GM19351 (cell line): ENCODE data around the gene CFAP299.
A peak's percentile ranks its signal among the peaks of the same experiment; 100 is the strongest.

Experiments
- ATAC-seq: cut with Tn5 transposase; IDR thresholded peaks from one replicate; pipeline ENCODE4 v1.9.1; 2021; ENCODE audit warnings: mild to moderate bottlenecking, moderate library complexity; ENCODE audit not compliant: unreplicated experiment

The CFAP299 gene

DNA sequence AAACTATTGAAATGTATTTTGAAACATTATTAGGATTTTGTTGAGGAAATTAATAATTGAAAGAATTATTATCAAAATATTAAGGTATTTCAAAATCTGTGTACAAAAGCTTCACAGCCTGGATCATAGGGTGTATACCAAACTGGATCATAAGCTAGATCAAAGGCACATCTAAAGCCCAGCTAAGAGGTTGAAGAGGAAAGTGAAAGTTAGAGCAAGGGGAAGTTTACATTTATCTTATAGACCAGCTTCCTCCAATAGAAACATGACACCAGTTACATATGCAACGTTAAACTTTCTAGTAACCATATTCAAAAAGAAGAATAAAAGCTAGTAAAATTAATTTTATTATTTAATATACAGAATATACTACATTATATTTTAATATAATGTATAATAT lies 467.8 kb downstream of the CFAP299 start:
- ATAC-seq: no peak

DNA sequence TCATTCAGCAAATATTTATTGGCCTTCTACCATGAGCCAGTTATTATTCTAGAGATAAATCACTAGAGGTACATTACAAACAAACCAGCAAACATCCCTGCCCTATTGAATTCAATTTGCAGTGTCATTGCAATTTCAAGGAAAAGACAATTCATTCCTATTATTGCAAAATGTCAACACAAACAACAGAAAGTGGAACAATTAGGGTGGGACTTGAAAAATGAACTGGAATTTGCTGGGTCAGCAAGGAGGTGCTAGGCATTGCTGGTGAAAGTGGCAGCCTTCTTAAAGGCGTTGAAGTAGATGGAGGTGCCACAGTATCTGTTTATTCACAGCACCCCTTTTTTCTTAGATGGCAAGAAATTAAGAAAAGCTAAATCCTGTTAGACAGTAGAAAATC lies 470.9 kb downstream of the CFAP299 start:
- no peak for ATAC-seq

DNA sequence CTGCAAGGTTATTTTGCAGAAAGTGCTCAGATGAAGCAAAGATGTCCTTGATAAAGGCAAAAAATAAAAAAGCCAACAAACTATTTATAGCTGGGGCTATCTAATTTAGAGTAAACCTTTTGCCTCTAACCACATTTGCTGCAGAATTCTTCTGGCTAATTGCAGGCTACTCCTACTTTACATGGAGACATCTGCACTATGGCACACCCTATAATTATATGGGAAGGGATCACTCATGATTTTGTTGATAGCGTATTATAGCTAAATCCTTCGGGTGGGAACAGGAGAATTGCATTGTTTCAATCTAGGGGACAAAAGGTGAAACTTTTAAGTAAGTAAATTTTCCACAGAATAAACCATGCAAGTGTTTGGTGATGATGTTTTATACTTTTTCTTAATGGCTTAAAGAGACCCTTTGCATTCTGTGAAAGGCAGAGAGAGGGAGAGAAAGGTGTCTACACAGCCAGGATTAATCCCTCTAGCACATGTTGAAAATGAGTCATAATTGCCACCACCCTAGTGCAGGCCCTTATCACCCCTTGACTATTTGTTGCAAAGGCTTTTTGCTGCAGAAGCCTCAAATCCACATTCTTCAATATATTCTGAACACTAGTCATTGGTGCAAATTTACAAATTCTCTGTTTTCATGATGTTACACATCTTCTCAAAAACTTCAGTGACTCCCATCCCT lies 473.7 kb downstream of the CFAP299 start:
- ATAC-seq: no peak

DNA sequence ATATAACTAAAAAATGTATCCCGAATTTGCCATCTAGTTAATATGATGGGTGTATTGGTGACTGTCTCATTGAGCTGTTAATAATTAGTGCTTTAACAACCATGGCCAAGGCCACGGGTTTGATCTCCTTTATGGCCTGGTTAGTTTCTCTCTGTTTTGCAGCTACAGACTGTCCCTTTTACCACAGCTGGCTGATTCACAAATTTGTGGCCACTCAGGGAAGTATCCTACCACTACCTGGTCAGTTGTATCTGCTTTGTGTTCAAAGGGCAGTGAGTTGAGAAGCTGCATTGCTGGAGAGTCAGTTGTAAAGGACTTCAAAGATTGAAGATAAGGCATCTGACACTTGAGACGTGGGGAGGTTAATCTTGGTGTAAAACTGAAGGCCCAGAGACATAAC lies 475.9 kb downstream of the CFAP299 start:
- no peak for ATAC-seq

- no peak for ATAC-seq
These were observed 476.6 kb downstream of the CFAP299 start for GRCh38 chr4:80812145-80812544.

- ATAC-seq: no peak
These were observed 478.7 kb downstream of the CFAP299 start for GRCh38 chr4:80814266-80814665.

- ATAC-seq: no peak
These were observed 496.1 kb downstream of the CFAP299 start for GRCh38 chr4:80831383-80832361.

DNA sequence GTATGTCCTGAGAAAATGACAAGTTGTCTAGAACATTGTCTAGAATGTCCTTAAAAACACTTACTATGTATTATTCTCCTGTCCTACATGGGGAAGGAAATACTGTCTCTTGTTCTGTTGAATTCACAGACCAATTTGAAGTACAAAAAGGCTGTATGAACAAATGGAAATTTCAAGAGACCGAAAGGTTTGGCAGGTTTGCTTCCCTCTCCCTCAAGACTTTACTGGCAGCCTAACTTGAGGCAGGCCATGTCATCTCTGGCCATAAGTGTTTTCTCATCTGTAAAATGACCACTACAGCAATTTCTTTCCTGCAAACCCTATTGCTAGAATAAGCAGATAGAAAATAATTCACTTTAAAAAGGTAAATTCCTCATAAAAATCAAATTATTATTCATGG lies 503.8 kb downstream of the CFAP299 start:
- ATAC-seq: no peak

- no peak for ATAC-seq
These were observed 504.3 kb downstream of the CFAP299 start for GRCh38 chr4:80839792-80840191.

GRCh38 chr4:80840396-80840795 lies 504.9 kb downstream of the CFAP299 start:
- ATAC-seq: no peak

DNA sequence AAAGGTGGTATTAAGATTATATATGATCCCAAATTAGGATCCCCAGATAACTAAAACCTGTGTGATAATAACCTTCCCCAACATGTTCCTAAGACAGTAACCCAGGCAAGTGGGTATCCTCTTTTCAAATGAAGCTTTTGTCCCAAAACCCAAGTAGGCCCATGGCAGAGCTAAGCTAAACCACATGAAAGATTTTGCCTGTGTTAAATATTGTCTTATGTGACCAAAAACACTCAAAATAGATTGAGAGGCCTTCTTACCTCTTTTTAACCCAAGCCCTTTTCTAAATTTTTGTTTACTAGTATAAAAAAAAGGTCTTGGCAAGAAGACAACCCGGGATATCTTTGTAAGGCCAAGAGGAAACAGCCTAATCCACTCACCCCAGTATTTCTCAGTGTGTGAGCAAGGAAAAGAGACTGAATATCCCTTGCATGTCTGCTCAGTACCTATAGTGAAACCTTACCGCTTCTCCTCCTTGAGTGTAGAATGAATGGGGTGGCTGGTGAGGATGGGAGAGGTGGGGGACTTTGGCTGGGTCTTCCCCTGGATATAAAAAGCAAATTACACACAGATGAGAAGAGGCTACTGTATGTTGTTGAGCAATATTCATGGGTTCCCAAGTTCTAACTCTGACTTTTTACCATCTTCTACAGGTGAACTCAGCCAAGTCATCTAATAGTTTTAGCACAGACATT lies 506.2 kb downstream of the CFAP299 start:
- ATAC-seq: no peak

DNA sequence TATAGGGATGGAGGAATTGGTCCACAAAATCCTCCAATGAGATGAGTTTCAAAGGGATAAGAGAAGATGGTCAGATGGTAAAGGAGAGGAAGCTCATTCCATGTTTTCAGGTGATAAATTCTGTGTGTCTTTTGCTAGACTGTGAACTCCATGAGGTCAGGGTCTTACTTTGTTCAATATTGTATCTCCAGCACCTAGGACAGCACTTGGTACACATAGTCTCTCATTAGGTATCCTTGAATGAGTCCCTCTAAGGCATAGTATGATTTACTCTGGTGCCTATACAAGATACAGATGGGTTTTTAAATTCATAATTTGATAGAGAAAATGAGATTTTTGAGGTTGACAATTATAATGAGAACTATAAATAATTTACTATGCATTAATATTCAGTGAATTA lies 510.7 kb downstream of the CFAP299 start:
- ATAC-seq: no peak

- no peak for ATAC-seq
These were observed 516.5 kb downstream of the CFAP299 start for GRCh38 chr4:80852061-80852460.

- no peak for ATAC-seq
These were observed 538.0 kb downstream of the CFAP299 start for GRCh38 chr4:80873571-80873970.

DNA sequence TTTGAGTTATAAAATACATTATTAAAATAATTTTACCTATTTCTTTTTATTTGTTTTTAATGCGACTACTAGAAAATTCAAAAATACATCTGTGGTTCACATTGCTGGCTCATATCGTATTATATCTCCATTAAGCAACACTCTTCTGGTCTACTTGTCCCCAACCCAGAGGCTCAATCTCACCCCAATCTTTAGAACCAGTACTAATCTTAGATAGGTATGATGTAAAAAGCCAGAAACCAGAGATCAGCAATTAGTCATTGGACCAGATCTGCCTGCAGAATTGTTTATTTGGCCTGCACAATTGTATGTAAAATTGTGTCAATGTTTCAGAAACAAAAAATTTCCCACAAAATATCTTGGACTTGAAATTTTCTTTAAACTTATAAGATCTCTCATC lies 539.4 kb downstream of the CFAP299 start:
- ATAC-seq: no peak

DNA sequence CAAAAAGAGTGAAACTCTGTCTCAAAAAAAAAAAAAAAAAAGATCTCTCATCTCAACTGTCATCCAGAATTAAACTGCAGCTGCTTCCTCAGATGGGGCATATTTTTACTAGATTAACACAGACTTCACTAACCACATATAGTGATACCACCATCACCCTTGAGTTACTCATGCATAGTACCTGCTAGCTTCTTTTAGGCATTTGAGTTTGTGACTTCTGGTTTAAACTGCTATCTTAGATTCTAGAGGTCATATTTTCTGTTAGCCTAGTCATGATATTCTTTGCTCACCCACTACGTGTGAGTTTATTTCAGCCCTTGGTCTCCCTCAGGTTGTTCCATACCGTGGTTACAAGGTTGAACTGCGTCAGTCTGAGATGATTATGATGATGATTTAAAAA lies 540.1 kb downstream of the CFAP299 start:
- ATAC-seq: peak; percentile 87

- peak; percentile 62 for ATAC-seq
These were observed 541.3 kb downstream of the CFAP299 start for GRCh38 chr4:80876810-80877209.

- ATAC-seq: no peak
These were observed 542.7 kb downstream of the CFAP299 start for GRCh38 chr4:80878218-80878617.

DNA sequence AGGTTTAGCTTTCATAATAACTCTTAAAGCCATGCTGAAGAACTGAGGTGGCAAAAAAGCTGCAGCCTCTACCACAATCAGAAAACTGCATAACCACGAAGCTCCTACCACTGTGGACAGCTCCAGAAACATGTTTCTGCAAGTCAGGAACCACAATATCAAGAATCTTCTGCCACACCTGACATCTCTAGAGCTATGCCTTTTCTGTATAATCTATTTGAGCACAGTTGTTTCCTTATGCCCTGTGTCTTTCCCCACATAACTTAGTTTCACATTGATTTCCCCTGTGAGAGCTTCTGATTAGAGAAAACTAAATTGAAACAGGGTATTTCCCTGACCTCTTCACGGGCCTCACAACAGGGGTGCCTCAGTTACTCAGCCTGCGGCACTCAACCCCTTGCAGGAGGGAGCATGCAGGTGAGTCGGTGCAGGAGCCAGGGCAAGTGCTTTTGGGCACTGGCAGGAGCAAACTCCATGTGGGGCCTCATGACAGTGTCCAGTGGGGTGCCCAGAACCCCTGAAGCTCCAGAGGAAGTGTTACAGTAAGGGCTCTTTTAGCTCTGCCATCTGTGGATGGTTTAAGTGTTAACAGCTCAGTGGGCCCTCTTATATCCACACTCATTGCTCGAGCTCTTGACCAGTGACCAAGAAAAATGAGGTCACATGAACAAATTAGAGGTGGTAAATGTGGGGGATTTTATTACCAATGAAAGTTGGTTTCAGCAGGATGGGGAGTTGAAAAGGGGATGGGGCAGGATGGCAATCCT lies 562.2 kb downstream of the CFAP299 start:
- ATAC-seq: peak; percentile 78

- no peak for ATAC-seq
These were observed 565.4 kb downstream of the CFAP299 start for GRCh38 chr4:80900908-80901307.

- ATAC-seq: no peak
These were observed 567.5 kb downstream of the CFAP299 start for GRCh38 chr4:80903020-80903419.
